ENCODE measurements around the gene RIPK4.

Gene RIPK4

GRCh38 chr21:41763996-41764395, 2.9 kb downstream of the RIPK4 start:
- DNase-seq = no peak
- Histone ChIP-seq H2BK120ac (ENCODE audit: low read depth, low read length) (no peak overlapping the region), H3K9ac (ENCODE audit: low read length) (no peak overlapping the region), H3K79me2 (ENCODE audit: control insufficient read depth, insufficient read depth, low read length) (peaks cover 13% of the 10 kb centered on the region), H2BK15ac (replicated peaks; ENCODE audit: low read depth) (no peak overlapping the region), H3K79me1 (ENCODE audit: low read length) (peaks cover 16% of the 10 kb centered on the region), H3K4me3 (ENCODE audit: low read length) (no peak overlapping the region), H3K4me1 (ENCODE audit: control insufficient read depth, low read depth, low read length) (peaks cover 11% of the 10 kb centered on the region), H3K4ac (ENCODE audit: low read depth, low read length) (no peak overlapping the region), H3K4me2 (ENCODE audit: low read length) (no peak overlapping the region), H3K23ac (ENCODE audit: low read length) (no peak overlapping the region), H4K5ac (ENCODE audit: low read length) (no peak overlapping the region), H3K56ac (ENCODE audit: low read length) (no peak overlapping the region), H2AK5ac (ENCODE audit: low read length) (no peak overlapping the region), H3K18ac (ENCODE audit: low read length) (peak overlapping the region; percentile 1), H3K27ac (ENCODE audit: low read depth, low read length) (no peak overlapping the region), H3K36me3 (ENCODE audit: control insufficient read depth, insufficient read depth, low read length) (no peaks in the 10 kb centered on the region), H4K8ac (ENCODE audit: low read depth, low read length) (no peak overlapping the region), H3K27me3 (ENCODE audit: insufficient read depth, low read length, poor library complexity) (peaks cover 3% of the 10 kb centered on the region), H2BK5ac (ENCODE audit: low read length) (no peak overlapping the region)
- no CpG with 5 or more reads among the region's 8 CpGs for WGBS (ENCODE audit: extremely low coverage, insufficient coverage, low lambda C conversion rate)

GRCh38 chr21:41763398-41763931, 3.4 kb downstream of the RIPK4 start:
- Histone ChIP-seq H3K36me3 (ENCODE audit: control insufficient read depth, insufficient read depth, low read length) (no peaks in the 10 kb centered on the region), H3K23ac (ENCODE audit: low read length) (no peak overlapping the region), H4K8ac (ENCODE audit: low read depth, low read length) (no peak overlapping the region), H3K27ac (ENCODE audit: low read depth, low read length) (no peak overlapping the region), H3K79me1 (ENCODE audit: low read length) (peaks cover 20% of the 10 kb centered on the region), H4K5ac (ENCODE audit: low read length) (no peak overlapping the region), H2BK5ac (ENCODE audit: low read length) (no peak overlapping the region), H3K9ac (ENCODE audit: low read length) (peak overlapping the region; percentile 0), H3K56ac (ENCODE audit: low read length) (peak overlapping the region; percentile 20), H3K4ac (ENCODE audit: low read depth, low read length) (no peak overlapping the region), H3K4me3 (ENCODE audit: low read length) (no peak overlapping the region), H2BK120ac (ENCODE audit: low read depth, low read length) (no peak overlapping the region), H3K4me1 (ENCODE audit: control insufficient read depth, low read depth, low read length) (peaks cover 11% of the 10 kb centered on the region), H3K18ac (ENCODE audit: low read length) (peak overlapping the region; percentile 1), H3K4me2 (ENCODE audit: low read length) (no peak overlapping the region), H3K79me2 (ENCODE audit: control insufficient read depth, insufficient read depth, low read length) (peaks cover 15% of the 10 kb centered on the region), H3K27me3 (ENCODE audit: insufficient read depth, low read length, poor library complexity) (peaks cover 3% of the 10 kb centered on the region), H2AK5ac (ENCODE audit: low read length) (no peak overlapping the region), H2BK15ac (replicated peaks; ENCODE audit: low read depth) (no peak overlapping the region)
- no CpG with 5 or more reads among the region's 21 CpGs for WGBS (ENCODE audit: extremely low coverage, insufficient coverage, low lambda C conversion rate)
- peak; percentile 65 for DNase-seq

- no peak overlapping the region for H3K4me3 ChIP-seq (ENCODE audit: low read length)
- H2BK5ac ChIP-seq (ENCODE audit: low read length) = no peak overlapping the region
Observed at GRCh38 chr21:41762753-41763152, 4.1 kb downstream of the RIPK4 start.

GRCh38 chr21:41761934-41762635, 4.8 kb downstream of the RIPK4 start:
- Histone ChIP-seq H4K8ac (ENCODE audit: low read depth, low read length) (no peak overlapping the region), H3K79me1 (ENCODE audit: low read length) (peaks cover 20% of the 10 kb centered on the region), H3K27ac (ENCODE audit: low read depth, low read length) (no peak overlapping the region), H2BK120ac (ENCODE audit: low read depth, low read length) (no peak overlapping the region), H4K5ac (ENCODE audit: low read length) (no peak overlapping the region), H3K36me3 (ENCODE audit: control insufficient read depth, insufficient read depth, low read length) (no peaks in the 10 kb centered on the region), H3K79me2 (ENCODE audit: control insufficient read depth, insufficient read depth, low read length) (peaks cover 15% of the 10 kb centered on the region), H2AK5ac (ENCODE audit: low read length) (no peak overlapping the region), H3K4ac (ENCODE audit: low read depth, low read length) (no peak overlapping the region), H3K4me2 (ENCODE audit: low read length) (peak overlapping the region; percentile 35), H3K56ac (ENCODE audit: low read length) (peak overlapping the region; percentile 75), H3K27me3 (ENCODE audit: insufficient read depth, low read length, poor library complexity) (peaks cover 3% of the 10 kb centered on the region), H3K18ac (ENCODE audit: low read length) (peak overlapping the region; percentile 1), H3K23ac (ENCODE audit: low read length) (no peak overlapping the region), H3K4me3 (ENCODE audit: low read length) (peak overlapping the region; percentile 5), H2BK5ac (ENCODE audit: low read length) (no peak overlapping the region), H3K9ac (ENCODE audit: low read length) (peak overlapping the region; percentile 41), H3K4me1 (ENCODE audit: control insufficient read depth, low read depth, low read length) (peaks cover 11% of the 10 kb centered on the region), H2BK15ac (replicated peaks; ENCODE audit: low read depth) (no peak overlapping the region)
- peak; percentile 82 for DNase-seq
- no CpG with 5 or more reads among the region's 22 CpGs for WGBS (ENCODE audit: extremely low coverage, insufficient coverage, low lambda C conversion rate)

More at GRCh38 chr21:41762753-41763152, 4.1 kb downstream of the RIPK4 start:
- Histone ChIP-seq H4K5ac (ENCODE audit: low read length) (no peak overlapping the region), H3K56ac (ENCODE audit: low read length) (peak overlapping the region; percentile 53), H3K4me1 (ENCODE audit: control insufficient read depth, low read depth, low read length) (peaks cover 11% of the 10 kb centered on the region), H3K79me2 (ENCODE audit: control insufficient read depth, insufficient read depth, low read length) (peaks cover 15% of the 10 kb centered on the region), H3K36me3 (ENCODE audit: control insufficient read depth, insufficient read depth, low read length) (no peaks in the 10 kb centered on the region), H2BK15ac (replicated peaks; ENCODE audit: low read depth) (no peak overlapping the region), H3K27ac (ENCODE audit: low read depth, low read length) (no peak overlapping the region), H3K79me1 (ENCODE audit: low read length) (peaks cover 20% of the 10 kb centered on the region), H4K8ac (ENCODE audit: low read depth, low read length) (no peak overlapping the region), H2BK120ac (ENCODE audit: low read depth, low read length) (no peak overlapping the region), H3K4ac (ENCODE audit: low read depth, low read length) (no peak overlapping the region), H3K9ac (ENCODE audit: low read length) (peak overlapping the region; percentile 20), H3K18ac (ENCODE audit: low read length) (no peak overlapping the region), H3K4me2 (ENCODE audit: low read length) (peak overlapping the region; percentile 24), H3K23ac (ENCODE audit: low read length) (no peak overlapping the region), H2AK5ac (ENCODE audit: low read length) (no peak overlapping the region), H3K27me3 (ENCODE audit: insufficient read depth, low read length, poor library complexity) (peaks cover 3% of the 10 kb centered on the region)
- no CpG with 5 or more reads among the region's 16 CpGs for WGBS (ENCODE audit: extremely low coverage, insufficient coverage, low lambda C conversion rate)
- DNase-seq = no peak

GRCh38 chr21:41761211-41761933, 5.5 kb downstream of the RIPK4 start:
- H3K4me1 ChIP-seq (ENCODE audit: control insufficient read depth, low read depth, low read length) = peaks cover 11% of the 10 kb centered on the region

More at GRCh38 chr21:41761211-41761933, 5.5 kb downstream of the RIPK4 start:
- Histone ChIP-seq H3K9ac (ENCODE audit: low read length) (peak overlapping the region; percentile 54), H3K27ac (ENCODE audit: low read depth, low read length) (no peak overlapping the region), H3K56ac (ENCODE audit: low read length) (peak overlapping the region; percentile 75), H4K5ac (ENCODE audit: low read length) (no peak overlapping the region), H2AK5ac (ENCODE audit: low read length) (no peak overlapping the region), H3K27me3 (ENCODE audit: insufficient read depth, low read length, poor library complexity) (peaks cover 3% of the 10 kb centered on the region), H3K4me2 (ENCODE audit: low read length) (peak overlapping the region; percentile 35), H3K79me2 (ENCODE audit: control insufficient read depth, insufficient read depth, low read length) (peaks cover 15% of the 10 kb centered on the region), H3K23ac (ENCODE audit: low read length) (no peak overlapping the region), H3K18ac (ENCODE audit: low read length) (peak overlapping the region; percentile 1), H3K4ac (ENCODE audit: low read depth, low read length) (no peak overlapping the region), H2BK5ac (ENCODE audit: low read length) (no peak overlapping the region), H3K4me3 (ENCODE audit: low read length) (no peak overlapping the region), H3K36me3 (ENCODE audit: control insufficient read depth, insufficient read depth, low read length) (no peaks in the 10 kb centered on the region), H4K8ac (ENCODE audit: low read depth, low read length) (no peak overlapping the region), H2BK120ac (ENCODE audit: low read depth, low read length) (no peak overlapping the region), H3K79me1 (ENCODE audit: low read length) (peaks cover 22% of the 10 kb centered on the region), H2BK15ac (replicated peaks; ENCODE audit: low read depth) (no peak overlapping the region)
- WGBS (ENCODE audit: extremely low coverage, insufficient coverage, low lambda C conversion rate) = no CpG with 5 or more reads among the region's 22 CpGs
- no peak for DNase-seq
